ENCODE data around the gene MRLN. TPM values are rescaled to one million over a fixed set of nuclear protein-coding genes. Genes with fewer than 3 reads are reported as not detected.

Gene MRLN
- total and polyA plus RNA-seq, 2 of the 4 experiments (the other 2 are of a cell fraction), result not detected

- no peaks in the 10 kb centered on the region for H3K4me1 ChIP-seq (ENCODE audit: control insufficient read depth, insufficient read depth, low read length)
- no peak overlapping the region for H3K4me3 ChIP-seq (ENCODE audit: insufficient read depth, low read depth, low read length)
- dilution Hi-C loops (cut with HindIII; ENCODE audit: low sequenced_read_pairs, unreplicated experiment), result no loop called here
- ChIA-PET CTCF (no interaction called here), POLR2A (ENCODE audit: unreplicated experiment) (no interaction called here)
- no TSS peak for BruUV-seq (replicated peaks)
- H4K8ac ChIP-seq (ENCODE audit: low read depth in 2 of 2, low read length in 2 of 2), result no peak overlapping the region
- in situ Hi-C loops (cut with MboI; ENCODE audit: low sequenced_read_pairs), result no loop called here
- no peak overlapping the region for H3K14ac ChIP-seq (replicated peaks; ENCODE audit: low read depth, low read length)
- intact Hi-C loops (cut with micrococcal nuclease), result no loop called here
- H4K5ac ChIP-seq (ENCODE audit: low read depth, low read length), result no peak overlapping the region
- no peaks in the 10 kb centered on the region for H3K9me1 ChIP-seq (ENCODE audit: insufficient read depth, low read length)
- WGBS, 2 experiments (ENCODE audit: extremely low coverage in 2 of 2, insufficient read length in 1 of 2), result 100% methylated on average over 2 of the region's 5 CpGs; no CpG with 5 or more reads in 1 of the 2 experiments
- no peak overlapping the region for H3K56ac ChIP-seq (ENCODE audit: extremely low read depth, insufficient read depth, low read length)
- no peak overlapping the region for H3K4ac ChIP-seq (ENCODE audit: low read depth, low read length)
- H3K27me3 ChIP-seq (ENCODE audit: control insufficient read depth, insufficient read depth, low read length), result no peaks in the 10 kb centered on the region; the same call in 1 of the 2 replicates
- DNase-seq, result no peak
- H3K9ac ChIP-seq (ENCODE audit: low read depth, low read length), result no peak overlapping the region
- H2AFZ ChIP-seq (replicated peaks; ENCODE audit: low read length, poor library complexity), result no peak overlapping the region
- H3K36me3 ChIP-seq (ENCODE audit: control insufficient read depth, insufficient read depth, low read length), result no peaks in the 10 kb centered on the region
- H2BK120ac ChIP-seq (ENCODE audit: low read depth, low read length), result no peak overlapping the region
- no peak overlapping the region for H3K4me2 ChIP-seq (ENCODE audit: low read depth, low read length)
- no peak overlapping the region for H2BK20ac ChIP-seq (ENCODE audit: low read depth, low read length)
- H2AK9ac ChIP-seq (replicated peaks; ENCODE audit: low read depth, low read length, poor library complexity), result no peak overlapping the region
- no peak overlapping the region for H2AK5ac ChIP-seq (ENCODE audit: low read depth, low read length)
- H3K79me1 ChIP-seq (ENCODE audit: low read depth in 1 of 2, low read length in 2 of 2), result no peaks in the 10 kb centered on the region
- H3K27ac ChIP-seq (ENCODE audit: insufficient read depth, low read length), result no peak overlapping the region
- no peaks in the 10 kb centered on the region for H4K20me1 ChIP-seq (ENCODE audit: insufficient read depth, low read length)
- H3K23ac ChIP-seq (ENCODE audit: low read depth, low read length), result no peak overlapping the region
- ATAC-seq (ENCODE audit: low read depth), result no peak
- TF ChIP-seq SMC3 (IDR thresholded peaks at IDR 0.05; ENCODE audit: low read depth, low read length), result no peak
- no peak overlapping the region for H2BK5ac ChIP-seq (ENCODE audit: low read depth, low read length, poor library complexity, severe bottlenecking)
- H3K18ac ChIP-seq (ENCODE audit: low read depth, low read length), result no peak overlapping the region
- H2BK15ac ChIP-seq (ENCODE audit: low read depth, low read length), result no peak overlapping the region
- no peaks in the 10 kb centered on the region for H3K9me3 ChIP-seq (ENCODE audit: control insufficient read depth, insufficient read depth, low read length)
- no peak overlapping the region for H4K91ac ChIP-seq (ENCODE audit: insufficient read depth, low read depth, low read length)
These were observed 11.7 kb downstream of the MRLN start for GRCh38 chr10:59741583-59741982.
